ENCODE results near the gene FCRL1. TPM values are rescaled to one million over a fixed set of nuclear protein-coding genes. Genes with fewer than 3 reads are reported as not detected.

Gene FCRL1
- total RNA-seq, 1 donor from 2014 or later = not detected

DNA sequence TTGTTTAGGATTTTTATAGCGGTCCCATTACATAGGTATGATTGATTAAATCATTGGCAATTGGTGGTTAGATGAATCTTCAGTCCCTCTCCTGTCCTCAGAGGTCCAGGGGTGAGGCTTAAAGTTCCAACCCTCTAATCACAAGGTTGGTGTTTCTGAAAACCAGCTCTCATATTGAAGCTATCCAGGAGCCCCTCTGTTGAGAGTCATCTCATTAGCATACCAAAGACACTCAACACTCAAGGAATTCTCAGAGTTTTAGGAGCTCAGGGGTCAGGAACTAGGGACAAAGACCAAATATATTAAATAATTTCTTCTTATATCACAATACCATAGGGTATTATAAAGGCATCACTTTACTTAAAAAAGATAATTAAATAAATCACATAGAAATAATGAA, 66.3 kb downstream of the FCRL1 start:
- TF ChIP-seq, protein P1, sequence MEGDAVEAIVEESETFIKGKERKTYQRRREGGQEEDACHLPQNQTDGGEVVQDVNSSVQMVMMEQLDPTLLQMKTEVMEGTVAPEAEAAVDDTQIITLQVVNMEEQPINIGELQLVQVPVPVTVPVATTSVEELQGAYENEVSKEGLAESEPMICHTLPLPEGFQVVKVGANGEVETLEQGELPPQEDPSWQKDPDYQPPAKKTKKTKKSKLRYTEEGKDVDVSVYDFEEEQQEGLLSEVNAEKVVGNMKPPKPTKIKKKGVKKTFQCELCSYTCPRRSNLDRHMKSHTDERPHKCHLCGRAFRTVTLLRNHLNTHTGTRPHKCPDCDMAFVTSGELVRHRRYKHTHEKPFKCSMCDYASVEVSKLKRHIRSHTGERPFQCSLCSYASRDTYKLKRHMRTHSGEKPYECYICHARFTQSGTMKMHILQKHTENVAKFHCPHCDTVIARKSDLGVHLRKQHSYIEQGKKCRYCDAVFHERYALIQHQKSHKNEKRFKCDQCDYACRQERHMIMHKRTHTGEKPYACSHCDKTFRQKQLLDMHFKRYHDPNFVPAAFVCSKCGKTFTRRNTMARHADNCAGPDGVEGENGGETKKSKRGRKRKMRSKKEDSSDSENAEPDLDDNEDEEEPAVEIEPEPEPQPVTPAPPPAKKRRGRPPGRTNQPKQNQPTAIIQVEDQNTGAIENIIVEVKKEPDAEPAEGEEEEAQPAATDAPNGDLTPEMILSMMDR (IDR thresholded peaks at IDR 0.05; ENCODE audit: unreplicated experiment) = no peak
- H3K27ac Mint-ChIP-seq = no peak overlapping the region
- no peaks in the 10 kb centered on the region for H3K4me1 Mint-ChIP-seq (ENCODE audit: low read depth)
- H3K9me3 Mint-ChIP-seq (ENCODE audit: low read depth) = no peaks in the 10 kb centered on the region
- no peaks in the 10 kb centered on the region for H3K36me3 Mint-ChIP-seq (ENCODE audit: insufficient read depth)
- no peak for DNase-seq (ENCODE audit: low spot score, unreplicated experiment)
- H3K4me3 Mint-ChIP-seq (ENCODE audit: low read depth) = no peak overlapping the region
- no peaks in the 10 kb centered on the region for H3K27me3 Mint-ChIP-seq

DNA sequence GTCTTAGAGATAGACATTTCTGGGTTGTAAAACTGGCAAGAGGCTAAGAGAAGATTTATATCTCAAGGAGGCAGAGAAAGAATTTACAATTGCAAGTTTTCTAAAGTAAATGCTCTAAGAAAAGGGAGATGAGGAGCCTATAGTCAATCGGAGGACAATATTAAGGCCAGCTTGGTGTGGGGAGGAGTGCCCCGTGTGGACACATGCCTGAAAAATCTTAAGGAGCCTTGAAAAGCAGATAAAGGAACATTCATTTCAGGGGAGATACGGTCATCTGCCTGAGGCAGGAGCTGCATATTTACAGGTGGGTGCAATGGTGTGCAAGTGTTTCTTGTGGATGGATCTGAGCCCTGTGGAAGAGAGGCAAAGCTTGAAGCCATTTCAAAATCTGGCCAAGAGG, 68.6 kb downstream of the FCRL1 start:
- TF ChIP-seq, protein P1 (IDR thresholded peaks at IDR 0.05; ENCODE audit: unreplicated experiment) = no peak
- Mint-ChIP-seq H3K27me3 (no peaks in the 10 kb centered on the region), H3K36me3 (ENCODE audit: insufficient read depth) (no peaks in the 10 kb centered on the region), H3K27ac (no peak overlapping the region), H3K4me1 (ENCODE audit: low read depth) (no peaks in the 10 kb centered on the region), H3K4me3 (ENCODE audit: low read depth) (no peak overlapping the region), H3K9me3 (ENCODE audit: low read depth) (no peaks in the 10 kb centered on the region)
- DNase-seq (ENCODE audit: low spot score, unreplicated experiment) = no peak

DNA sequence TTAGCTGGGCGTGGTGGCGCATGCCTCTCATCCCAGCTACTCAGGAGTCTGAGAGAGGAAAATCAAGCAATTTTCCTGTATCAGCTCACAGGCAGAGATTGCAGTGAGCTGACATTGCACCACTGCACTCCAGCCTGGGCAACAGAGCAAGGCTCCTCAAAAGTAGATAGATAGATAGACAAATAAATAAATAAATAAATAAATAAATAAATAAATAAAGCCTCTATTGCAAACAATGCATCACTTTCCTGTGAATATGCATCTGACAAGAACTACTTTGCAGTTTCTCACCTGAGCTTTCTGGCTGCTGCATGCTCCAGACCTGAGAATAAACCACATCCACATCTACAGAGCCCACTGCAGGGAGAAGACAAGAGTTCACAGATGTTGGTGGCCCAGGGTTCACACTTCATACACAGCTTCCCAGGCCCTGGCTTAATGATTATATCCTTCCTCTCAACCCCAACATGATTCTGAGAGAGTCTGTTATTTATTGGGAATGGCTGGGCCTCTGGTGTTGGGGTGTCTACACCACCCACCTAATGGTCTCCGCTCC, 71.6 kb downstream of the FCRL1 start:
- TF ChIP-seq, protein P1 (IDR thresholded peaks at IDR 0.05; ENCODE audit: unreplicated experiment) = no peak
- H3K27me3 Mint-ChIP-seq = no peaks in the 10 kb centered on the region
- no peaks in the 10 kb centered on the region for H3K36me3 Mint-ChIP-seq (ENCODE audit: insufficient read depth)
- no peak overlapping the region for H3K4me3 Mint-ChIP-seq (ENCODE audit: low read depth)
- no peak for DNase-seq (ENCODE audit: low spot score, unreplicated experiment)
- no peaks in the 10 kb centered on the region for H3K4me1 Mint-ChIP-seq (ENCODE audit: low read depth)
- no peaks in the 10 kb centered on the region for H3K9me3 Mint-ChIP-seq (ENCODE audit: low read depth)
- no peak overlapping the region for H3K27ac Mint-ChIP-seq

Other genes with a start within 250 kb of the FCRL1 start
- not detected in 2 replicates for gene FCRL4, start 222.0 kb downstream of the FCRL1 start, total RNA-seq
- not detected in 2 replicates for gene FCRL3, start 119.4 kb downstream of the FCRL1 start, total RNA-seq
- gene FCRL2, start 43.0 kb downstream of the FCRL1 start, total RNA-seq = not detected in 2 replicates
- not detected in 2 replicates for gene CD5L, start 21.7 kb upstream of the FCRL1 start, total RNA-seq
- 43.8 and 46.3 TPM in 2 replicates for gene KIRREL1, start 173.5 kb upstream of the FCRL1 start, total RNA-seq

All from progenitor cell of endocrine pancreas (in vitro differentiated cells).